Kidney epithelial cell (primary cell): ENCODE data around the gene MEX3C. TPM values are rescaled to one million over a fixed set of nuclear protein-coding genes. Genes with fewer than 3 reads are reported as not detected.

Experiments used
- DNase-seq: peaks from one replicate; pipeline ENCODE4 v3.0.0-alpha.2; 2010; ENCODE audit warnings: low read depth
- H3K27me3 ChIP-seq: 2 replicates; pipeline ENCODE4 v1.6.0; 2011; ENCODE audit warnings: low read length; ENCODE audit not compliant: control insufficient read depth, insufficient read depth
- H3K36me3 ChIP-seq: 2 replicates; pipeline ENCODE4 v1.5.1; 2011; ENCODE audit warnings: low read length; ENCODE audit not compliant: control insufficient read depth, insufficient read depth
- H3K4me3 ChIP-seq: 2 replicates; pipeline ENCODE4 v1.5.1; 2011; ENCODE audit warnings: low read depth, mild to moderate bottlenecking, control low read depth, low read length
- total RNA-seq: library from RNA; depleted of rRNA; stranded (reverse); fragments of >200 nt; gene quantifications from 2 replicates; pipeline ENCODE4 v1.2.3, GENCODE V29; 2015
- TF ChIP-seq, protein P1 (sequence below): IDR thresholded peaks from 2 replicates; pipeline ENCODE4 v1.5.1; 2011; ENCODE audit warnings: mild to moderate bottlenecking, moderate library complexity, low read length, control low read depth, inconsistent platforms; ENCODE audit not compliant: insufficient read depth, poor library complexity, severe bottlenecking

The MEX3C gene
- total RNA-seq, 1 donor from 2014 or later = 60.1 TPM

DNA sequence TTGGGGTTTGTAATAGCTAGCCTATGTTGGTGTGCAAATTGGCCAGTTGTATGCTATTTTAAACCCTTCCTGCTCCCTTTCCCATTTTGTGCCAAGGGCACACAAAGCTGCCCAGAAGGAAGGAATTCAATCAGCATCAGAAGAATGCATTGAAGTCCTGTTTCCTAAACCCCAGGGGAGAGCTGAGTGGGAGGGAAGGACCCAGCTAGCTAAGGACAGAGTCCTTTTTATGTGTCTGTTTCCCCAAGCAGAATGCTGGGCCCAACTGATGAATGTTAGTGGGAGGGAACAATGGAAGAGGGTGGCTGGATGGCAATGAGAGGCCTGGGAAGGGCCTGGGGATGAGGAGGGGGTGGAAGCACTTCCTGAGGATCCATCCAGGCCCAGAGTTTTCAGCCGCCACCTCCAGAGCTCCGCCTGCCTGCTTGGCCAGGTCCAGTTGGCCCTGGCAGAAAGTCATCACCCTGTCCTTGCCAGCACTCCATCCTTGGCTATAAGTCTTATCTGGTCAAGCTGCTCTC is 32.7 kb downstream of the MEX3C start:
- H3K27me3 ChIP-seq = no peaks in the 10 kb centered on the region
- TF ChIP-seq, protein P1, sequence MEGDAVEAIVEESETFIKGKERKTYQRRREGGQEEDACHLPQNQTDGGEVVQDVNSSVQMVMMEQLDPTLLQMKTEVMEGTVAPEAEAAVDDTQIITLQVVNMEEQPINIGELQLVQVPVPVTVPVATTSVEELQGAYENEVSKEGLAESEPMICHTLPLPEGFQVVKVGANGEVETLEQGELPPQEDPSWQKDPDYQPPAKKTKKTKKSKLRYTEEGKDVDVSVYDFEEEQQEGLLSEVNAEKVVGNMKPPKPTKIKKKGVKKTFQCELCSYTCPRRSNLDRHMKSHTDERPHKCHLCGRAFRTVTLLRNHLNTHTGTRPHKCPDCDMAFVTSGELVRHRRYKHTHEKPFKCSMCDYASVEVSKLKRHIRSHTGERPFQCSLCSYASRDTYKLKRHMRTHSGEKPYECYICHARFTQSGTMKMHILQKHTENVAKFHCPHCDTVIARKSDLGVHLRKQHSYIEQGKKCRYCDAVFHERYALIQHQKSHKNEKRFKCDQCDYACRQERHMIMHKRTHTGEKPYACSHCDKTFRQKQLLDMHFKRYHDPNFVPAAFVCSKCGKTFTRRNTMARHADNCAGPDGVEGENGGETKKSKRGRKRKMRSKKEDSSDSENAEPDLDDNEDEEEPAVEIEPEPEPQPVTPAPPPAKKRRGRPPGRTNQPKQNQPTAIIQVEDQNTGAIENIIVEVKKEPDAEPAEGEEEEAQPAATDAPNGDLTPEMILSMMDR = no peak
- no peak for DNase-seq
- no peak overlapping the region for H3K4me3 ChIP-seq
- H3K36me3 ChIP-seq = no peaks in the 10 kb centered on the region

GRCh38 chr18:51164342-51164741 is 33.1 kb downstream of the MEX3C start:
- no peaks in the 10 kb centered on the region for H3K36me3 ChIP-seq
- no peaks in the 10 kb centered on the region for H3K27me3 ChIP-seq
- no peak overlapping the region for H3K4me3 ChIP-seq
- TF ChIP-seq, protein P1 = no peak
- DNase-seq = no peak

DNA sequence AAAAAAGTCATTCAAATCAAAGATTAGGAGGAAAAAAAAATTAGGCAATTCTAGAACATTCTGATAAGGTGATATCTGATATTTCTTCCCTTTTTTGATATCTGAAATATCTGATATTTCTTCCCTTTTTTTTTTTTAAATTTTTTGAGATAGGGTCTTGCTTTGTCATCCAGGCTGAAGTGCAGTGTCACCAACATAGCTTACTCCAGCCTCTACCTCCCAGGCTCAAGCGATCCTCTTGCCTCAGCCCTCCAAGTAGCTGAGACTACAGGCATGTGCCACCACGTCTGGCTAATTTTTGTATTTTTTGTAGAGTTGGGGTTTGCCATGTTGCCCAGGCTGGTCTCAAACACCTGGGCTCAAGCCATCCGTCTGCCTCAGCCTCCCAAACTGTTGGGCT is 33.9 kb downstream of the MEX3C start:
- Histone ChIP-seq H3K36me3 (no peaks in the 10 kb centered on the region), H3K27me3 (no peaks in the 10 kb centered on the region), H3K4me3 (no peak overlapping the region)
- DNase-seq = no peak
- TF ChIP-seq, protein P1 = no peak

GRCh38 chr18:51162617-51163016 is 34.9 kb downstream of the MEX3C start:
- no peak for DNase-seq
- Histone ChIP-seq H3K27me3 (no peaks in the 10 kb centered on the region), H3K36me3 (no peaks in the 10 kb centered on the region), H3K4me3 (no peak overlapping the region)
- TF ChIP-seq, protein P1 = no peak

DNA sequence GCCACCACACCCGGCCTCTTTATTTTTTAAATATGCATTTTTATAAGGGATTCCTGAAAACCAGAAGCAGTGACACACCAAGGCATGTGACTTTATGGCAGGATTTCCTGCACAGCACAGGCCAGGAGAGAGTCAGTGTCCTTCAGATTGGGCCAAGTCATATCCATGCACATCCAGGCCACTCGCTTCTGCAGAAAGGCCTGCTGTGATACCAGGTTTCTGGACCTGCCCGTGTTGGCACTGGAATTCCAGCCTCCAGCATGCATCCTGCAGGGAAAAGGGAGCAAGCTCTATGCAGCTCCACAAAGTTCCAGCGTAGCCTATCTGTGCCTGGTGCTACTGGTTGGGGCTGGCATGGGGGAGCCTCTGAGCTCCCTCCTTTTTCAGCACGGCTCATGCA is 36.8 kb downstream of the MEX3C start:
- DNase-seq = no peak
- TF ChIP-seq, protein P1 = no peak
- H3K36me3 ChIP-seq = no peaks in the 10 kb centered on the region
- no peak overlapping the region for H3K4me3 ChIP-seq
- no peaks in the 10 kb centered on the region for H3K27me3 ChIP-seq

- TF ChIP-seq, protein P1 = no peak
- Histone ChIP-seq H3K36me3 (no peaks in the 10 kb centered on the region), H3K4me3 (no peak overlapping the region), H3K27me3 (no peaks in the 10 kb centered on the region)
- DNase-seq = no peak
Observed at GRCh38 chr18:51157215-51157614, 40.3 kb downstream of the MEX3C start.
